ENCODE data around the gene UACA.
A peak's percentile ranks its signal among the peaks of the same experiment; 100 is the strongest.

Gene UACA

DNA sequence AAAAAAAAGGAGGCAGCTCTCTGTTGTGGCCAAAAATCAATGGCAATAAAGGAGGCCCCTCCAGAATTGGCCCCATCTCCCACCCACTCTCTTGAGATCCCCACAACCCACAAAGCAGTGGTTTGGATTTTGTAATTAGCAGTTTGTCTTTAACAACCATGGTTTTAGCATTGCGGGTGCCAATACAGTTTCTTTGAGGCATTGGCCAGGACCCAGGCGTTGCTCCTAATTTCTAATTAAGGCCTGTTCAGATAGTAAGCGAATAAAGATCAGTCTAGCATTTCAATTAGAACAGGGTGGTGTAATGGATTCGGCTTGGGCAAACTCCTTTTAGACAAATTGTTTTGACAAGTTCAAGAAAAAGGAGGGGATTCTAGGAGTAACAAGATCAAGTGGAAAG, 23.6 kb upstream of the UACA start:
- DNase-seq: no peak

DNA sequence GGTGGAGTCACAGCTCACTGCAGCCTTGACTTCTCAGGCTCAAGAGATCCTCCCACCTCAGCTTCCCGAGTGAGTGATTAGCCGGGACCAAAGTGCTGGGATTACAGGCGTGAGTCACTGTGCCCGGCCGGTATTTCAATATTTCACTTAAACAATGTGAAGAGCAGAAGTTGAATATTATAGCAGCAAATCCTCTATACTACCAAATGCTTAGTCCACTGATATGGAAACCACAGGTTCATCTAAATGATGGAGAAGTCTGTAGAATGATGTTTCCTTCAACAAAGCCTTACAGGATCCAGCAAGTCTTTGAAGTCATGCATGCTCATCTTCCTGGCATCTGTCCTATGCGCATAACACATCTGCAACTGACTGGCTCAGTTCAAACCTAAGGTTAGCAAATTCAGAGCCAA, 20.3 kb upstream of the UACA start:
- no peak for DNase-seq

DNA sequence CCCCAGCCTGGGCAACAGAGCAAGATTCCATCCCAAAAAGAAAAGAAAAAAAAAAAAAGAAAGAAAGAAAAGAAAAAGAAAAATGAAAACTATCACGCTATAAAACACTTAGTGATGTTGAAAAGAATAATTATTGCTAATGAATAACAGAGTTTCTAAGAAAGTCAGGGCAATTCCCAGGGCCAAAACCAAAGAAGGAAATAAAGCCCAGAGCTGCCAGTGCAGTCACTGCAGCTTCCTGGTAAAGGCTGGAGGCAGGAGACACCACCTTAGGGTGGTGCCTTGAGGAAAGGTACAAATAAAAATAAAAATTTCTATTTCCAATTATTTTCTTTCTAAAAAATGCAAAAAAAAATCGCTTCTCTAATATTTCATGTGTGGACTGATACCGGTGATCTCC, 19.7 kb upstream of the UACA start:
- DNase-seq: no peak

DNA sequence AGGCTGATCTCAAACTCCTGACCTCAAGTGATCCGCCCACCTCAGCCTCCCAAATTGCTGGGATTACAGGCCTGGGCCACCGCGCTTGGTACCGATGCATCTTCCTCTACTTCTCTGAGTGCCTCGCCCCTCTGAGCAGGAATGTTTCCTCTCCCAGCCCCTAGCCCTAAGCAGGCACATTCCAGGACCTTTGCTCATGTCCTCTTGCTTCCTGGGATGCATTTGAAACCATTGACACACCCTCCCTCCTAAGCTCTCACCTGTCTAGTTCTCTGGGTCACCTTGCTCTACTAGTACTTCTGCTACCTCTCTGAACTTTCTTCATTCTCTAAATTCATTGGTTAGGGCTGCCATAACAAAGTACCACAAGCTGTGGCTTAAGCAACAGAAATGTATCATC, 17.9 kb upstream of the UACA start:
- no peak for DNase-seq

DNA sequence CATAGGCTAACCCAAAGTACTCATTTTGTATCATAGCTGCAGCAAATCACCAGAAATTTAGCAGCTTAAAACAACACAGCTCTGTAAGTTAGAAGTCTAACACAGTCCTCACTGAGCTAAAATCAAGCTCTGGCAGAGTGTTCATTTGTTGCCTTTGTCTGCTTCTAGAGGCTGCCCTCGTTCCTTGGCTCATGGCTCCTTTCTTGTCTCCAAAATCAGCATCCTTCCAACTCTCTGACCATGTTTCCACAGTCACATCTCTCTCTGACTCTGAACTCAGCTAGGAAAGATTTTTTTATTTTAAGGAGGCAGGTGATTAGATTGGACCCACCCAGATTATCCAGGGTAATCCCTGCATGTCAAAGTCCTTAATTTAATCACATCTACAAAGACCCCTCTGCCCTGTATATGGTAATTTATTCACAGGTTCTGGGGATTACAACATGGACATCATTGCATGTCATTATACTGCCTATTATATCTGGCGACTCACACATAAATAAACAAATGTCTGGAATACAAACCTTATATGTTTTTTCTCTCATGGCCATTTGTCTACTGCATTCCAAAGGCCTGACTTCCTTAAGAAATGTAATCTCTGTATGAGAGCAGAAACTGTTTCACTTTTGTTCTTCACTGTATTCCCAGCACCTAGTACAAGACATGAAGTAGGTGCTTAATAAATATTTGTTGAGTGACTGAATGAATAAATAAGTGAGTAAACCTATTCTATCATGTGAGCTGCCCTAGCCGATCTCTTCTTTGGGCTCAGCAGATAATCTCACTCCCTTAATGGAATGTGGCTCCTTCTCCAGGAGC, 15.1 kb upstream of the UACA start:
- no peak for DNase-seq

DNA sequence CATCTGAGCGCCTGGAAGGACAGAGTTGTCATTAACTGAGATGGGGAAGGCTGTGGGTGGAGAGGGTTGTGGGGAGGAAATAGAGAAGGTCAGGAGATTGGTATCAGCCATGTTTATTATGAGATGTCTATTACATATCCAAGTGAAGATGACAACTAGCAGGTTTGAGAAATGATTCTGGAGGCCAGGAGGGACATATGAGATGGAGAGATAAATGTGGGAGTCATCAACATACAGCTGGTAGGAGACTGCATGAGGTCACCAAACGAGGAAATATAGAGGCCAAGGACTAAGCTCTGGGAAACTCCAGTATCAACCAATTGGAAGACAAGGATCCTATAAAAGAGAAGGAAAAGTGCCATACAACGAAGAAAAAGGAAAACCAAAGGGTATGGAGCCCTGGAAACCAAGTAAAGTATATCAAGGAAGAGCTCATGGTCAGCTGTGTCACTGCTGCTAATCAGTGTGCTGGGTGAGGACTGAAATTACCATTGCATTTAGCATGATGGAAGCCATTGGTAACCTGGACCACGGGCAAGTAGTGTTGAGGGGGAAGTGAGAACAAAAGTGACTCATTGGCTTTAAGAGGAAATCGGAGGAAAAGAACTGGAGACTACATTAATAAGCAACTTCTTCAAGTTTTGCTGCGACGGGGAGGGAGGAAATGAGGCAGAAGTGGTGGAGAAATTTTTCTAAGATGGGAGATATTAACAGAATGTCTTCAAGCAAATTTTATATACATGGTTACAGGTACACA, 14.0 kb upstream of the UACA start:
- DNase-seq: no peak

DNA sequence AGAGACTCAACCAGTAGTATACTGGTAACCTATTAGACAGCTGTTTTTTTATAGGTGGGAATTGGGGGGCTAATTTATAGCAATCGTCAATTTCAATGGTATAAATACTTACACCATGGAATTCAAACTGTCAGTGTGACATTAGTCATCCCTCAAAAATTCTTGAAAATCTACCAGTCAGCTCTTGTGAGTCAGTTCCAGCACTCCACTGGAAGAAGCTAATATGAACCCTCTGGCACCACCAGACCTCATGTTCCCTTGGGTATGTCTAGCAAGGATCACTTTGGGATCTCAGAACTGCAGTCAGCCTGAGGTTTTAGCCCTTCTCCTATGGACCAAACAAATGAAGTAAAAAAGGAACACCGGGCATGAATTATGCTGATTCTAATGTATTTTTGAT, 11.8 kb upstream of the UACA start:
- no peak for DNase-seq

DNA sequence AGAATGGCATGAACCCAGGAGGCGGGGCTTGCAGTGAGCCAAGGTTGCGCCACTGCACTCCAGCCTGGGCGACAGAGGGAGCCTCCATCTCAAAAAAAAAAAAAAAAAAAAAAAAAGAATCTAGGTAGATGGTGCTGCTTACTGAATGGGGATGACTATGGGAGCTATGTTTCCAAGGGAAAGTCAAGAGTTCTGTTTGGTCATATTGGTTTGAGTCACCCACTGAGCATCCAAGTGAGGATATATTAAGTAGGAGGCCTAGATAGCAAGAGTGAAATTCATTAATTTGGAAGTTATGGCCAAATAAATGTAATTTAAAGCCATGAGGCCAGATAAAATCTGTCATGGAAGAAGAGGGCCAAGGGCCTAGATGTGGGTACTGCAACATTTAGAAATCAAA, 9.0 kb upstream of the UACA start:
- no peak for DNase-seq

DNA sequence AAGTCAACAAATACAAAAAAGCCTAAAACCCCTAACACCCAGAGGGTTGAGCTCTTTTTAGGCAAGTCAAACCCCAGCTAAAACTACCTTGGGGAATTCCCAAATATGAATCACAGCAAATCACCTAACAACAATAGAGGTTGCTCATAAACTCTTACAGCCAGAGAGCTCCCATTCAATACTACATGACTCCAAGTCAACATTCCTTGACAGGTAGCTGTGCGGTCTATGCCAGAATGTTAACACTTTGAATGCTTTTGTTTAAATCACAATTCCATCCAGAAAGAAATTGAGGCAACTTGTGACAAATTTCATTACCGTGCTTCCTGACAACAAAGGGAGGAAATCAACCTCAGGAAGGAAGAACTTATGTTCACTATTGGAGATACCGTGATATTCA, 7.5 kb upstream of the UACA start:
- DNase-seq: no peak

DNA sequence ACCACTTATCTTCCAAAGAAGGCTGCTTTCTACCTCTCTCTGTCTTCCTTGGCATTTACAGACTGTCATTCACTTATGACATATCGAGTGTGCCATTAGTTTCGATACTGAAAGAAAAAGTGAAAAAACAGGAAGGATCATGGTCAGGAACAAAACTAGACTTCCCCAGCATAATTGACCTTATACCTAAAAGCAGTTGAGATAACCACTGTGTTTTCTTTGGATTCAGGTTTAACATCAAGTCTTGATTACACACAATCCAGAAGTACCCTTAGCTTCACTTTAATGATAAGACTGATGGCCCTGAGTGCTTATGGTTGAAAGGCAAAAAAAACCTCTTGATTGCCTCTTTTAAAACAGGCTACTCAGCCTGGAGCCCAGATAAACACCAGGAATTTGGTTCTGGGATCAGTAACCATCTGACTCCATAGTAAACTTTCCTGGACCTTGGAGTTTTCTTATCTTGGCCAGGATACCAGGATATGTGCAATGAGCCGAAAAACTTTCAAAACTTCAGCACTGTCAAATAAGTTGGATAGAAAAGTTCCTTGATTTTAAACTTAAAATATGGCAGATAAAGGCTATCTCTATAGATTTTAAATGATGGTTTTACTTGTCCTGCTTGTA, 5.0 kb upstream of the UACA start:
- no peak for DNase-seq

DNA sequence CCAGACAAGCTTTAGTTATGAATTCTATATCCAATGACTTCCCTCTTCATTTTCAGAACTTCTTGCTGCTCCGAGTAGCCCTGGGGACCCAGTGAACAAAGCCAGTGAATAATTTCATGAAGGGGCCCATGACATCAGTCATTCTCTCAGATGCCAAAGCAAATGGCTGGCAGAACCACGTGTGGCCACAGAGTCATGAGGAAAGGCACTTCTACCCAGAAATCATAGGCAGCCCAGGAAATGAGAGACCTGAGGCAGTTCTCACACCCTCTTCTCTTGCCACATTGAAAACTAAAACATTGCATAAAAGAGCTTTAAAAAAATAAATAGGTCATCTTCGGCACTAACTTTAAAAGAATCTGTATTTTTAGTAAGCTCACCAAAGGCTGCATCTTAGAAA, 4.3 kb upstream of the UACA start:
- no peak for DNase-seq

DNA sequence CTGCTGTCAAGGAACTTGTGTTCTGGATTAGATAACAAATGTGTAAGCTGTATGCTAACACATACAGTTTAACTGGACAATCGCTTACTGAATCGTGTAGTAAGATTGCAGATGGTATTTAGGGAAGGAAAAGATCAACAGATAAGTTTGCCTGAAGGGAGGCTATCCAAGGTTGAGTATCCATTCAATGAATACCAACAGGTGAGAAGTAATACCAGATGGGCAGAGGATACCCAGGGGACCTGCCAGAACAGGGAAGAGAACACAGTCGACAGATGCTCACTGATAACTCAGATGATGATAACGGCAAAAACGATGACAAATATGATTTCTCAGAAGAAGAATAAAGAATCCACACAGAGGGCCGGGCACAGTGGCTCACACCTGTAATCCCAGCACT, 3.2 kb upstream of the UACA start:
- no peak for DNase-seq

DNA sequence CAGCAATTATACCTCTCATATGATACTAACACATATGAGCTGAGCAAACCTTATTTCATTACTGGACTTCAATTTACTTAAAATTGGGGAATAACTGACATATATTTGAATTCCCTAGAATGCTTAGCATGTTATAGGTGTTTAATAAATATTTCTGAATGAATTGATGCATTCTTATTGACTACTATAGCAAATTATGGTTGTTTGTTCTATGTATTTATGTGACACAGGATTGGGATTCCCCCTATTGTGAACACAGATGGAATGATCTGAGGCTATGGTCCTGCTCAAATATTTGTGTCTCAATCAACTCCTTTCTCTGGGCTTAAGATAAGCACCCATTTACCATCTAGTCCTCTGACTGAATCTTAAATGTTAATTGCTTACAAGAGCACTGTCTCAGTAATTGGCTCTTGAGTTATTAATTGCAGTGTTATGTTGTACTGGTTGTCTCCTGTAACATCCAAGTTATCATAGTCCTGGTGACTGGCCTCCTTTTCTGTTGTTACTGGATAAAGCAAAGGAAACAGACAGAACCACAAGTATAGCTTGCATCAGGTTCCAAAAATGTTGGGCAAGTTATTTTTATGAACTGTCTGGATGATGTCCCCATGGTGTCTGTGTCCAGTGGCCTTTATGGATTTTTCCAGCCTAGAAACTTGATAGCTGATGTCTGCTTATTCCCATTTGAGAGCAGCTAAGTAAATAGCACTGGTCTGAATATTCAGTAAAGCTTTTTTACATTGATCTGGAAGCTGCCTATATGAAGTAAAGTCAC, 2.3 kb upstream of the UACA start:
- DNase-seq: no peak

DNA sequence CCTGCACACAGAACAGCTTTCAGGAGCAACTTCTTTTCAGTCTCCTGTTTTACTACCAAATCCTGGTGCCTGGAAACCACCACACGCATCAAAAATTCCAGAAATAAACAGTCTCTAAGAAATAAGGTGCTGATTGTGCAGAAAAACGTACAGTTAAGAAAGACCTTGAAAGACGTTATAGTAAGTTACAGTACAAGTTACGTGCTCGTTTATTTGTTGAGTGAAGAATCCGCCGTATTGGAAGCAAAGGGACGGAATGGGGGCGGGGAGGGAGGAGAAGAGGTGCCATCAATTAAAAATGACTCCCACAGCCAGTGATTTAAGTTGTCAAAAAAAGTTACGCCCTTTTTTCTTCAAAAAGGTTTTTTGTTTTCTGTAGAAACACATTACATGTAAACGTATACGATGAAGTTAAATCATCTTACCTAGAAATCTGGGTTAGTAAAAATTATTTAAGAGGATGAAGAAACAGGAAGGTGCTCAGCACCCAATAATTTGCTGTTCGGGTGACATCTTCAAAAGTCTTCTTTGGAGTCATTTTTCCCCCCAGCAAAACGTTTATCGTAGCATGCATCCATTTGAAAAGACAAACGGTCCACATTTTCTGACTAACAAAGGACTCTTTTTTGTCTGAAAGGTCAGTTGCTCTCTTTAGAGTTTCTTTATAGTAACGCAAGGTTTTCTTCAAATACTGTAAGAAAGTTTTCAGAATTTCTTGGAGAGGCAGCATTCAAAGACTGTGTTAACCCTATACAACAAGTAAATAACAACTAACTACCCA, 782 bp upstream of the UACA start:
- no peak for DNase-seq

DNA sequence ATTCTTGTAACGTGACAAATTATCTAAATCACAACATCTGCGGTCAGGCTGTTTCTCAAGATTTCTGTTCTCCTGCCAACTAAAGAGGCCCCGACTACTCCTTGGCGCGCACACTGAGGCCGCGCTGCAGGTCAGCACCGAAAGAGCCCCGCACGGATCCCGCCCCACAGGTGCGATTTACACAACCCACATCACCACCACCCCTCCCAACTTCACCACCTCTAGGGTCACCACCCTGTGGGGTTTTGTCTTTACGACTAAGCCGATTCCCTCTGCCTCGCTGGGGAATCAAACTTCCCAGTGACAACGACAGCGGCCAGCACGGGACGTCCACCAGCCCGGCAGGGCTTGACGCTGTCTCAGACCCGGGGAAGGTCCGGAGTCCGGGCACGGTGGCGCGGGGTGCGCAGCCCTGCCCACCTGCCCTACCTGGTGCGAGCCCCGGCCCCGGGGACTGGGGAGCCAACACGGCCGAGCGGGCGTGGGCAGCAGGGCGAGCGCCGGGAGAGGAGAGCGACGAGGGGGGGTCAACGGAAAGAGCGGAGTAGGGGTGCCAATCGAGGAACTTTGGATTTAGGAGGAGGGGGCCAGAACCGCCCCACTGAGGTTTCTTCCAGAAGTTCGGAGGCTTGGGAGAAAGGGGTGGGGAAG, 764 bp downstream of the UACA start:
- peak; percentile 2 to 4 for DNase-seq

DNA sequence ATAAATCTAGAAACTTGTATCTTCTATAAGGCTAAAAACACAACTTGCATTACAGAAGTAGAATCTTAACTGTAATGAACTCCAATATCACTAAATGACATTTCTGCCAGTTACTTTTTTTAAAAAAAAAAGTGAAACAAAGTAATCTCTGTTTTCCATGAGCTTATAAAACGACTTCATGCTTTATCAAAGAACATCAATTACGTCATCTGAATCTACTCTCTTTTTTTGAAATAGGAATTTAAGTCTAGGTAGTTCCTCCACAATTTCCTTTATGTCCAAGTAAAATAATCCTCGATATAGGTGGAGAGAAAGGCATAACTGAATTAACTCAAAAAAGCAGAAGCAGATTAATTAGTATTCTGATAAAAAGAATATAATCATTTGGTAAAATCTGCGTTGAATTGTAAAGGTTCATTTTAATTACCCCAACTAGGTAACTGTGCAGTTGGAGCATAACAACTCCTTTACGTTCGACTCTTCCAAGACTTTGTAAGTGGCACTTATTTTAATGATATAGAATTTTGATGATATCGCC, 1.4 kb downstream of the UACA start:
- no peak for DNase-seq

DNA sequence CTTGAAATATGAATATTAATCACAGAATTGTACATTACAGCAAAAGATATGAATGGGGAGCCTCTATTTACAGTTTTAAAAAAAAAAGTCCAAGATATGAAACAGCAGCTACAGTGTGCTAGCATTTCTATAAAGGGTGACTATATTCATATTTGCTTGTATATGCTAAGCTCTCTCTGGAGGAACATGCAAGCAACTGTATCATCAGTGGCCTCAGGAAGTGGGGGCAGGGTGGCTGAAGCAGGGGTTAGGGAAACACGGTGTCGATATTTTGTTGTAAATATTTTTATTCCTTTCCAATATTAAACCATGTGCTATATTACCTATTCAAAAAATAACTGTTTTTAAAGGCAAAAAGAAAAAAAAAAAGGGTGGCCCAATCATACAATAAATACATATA, 2.3 kb downstream of the UACA start:
- DNase-seq: no peak

DNA sequence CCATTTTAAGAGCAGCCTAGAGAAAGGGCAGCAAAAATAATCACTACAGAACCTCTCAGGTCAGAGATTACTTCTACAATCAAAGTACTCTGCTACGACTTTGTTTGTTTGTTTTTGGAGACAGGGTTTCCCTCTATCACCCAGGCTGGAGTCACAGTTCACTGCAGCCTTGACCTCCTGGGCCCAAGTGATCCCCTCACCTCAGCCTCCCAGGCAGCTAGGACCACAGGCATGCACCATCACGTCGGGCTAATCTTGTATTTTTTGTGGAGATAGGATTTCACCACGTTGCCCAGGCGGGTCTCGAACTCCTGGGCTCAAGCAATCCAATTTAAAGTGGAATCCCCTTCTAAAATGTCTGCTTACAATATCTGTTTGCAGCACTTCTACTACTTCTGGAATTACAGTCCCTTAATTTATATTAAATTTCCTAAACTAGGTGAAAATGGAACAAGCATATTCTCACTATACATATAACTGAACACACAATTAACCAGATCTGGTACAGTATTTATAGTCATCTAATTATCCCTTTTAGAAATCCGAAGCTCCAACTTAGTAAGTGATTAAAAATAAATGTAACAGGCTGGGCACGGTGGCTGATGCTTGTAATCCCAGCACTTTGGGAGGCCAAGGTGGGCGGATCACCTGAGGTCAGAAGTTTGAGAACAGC, 4.4 kb downstream of the UACA start:
- no peak for DNase-seq

DNA sequence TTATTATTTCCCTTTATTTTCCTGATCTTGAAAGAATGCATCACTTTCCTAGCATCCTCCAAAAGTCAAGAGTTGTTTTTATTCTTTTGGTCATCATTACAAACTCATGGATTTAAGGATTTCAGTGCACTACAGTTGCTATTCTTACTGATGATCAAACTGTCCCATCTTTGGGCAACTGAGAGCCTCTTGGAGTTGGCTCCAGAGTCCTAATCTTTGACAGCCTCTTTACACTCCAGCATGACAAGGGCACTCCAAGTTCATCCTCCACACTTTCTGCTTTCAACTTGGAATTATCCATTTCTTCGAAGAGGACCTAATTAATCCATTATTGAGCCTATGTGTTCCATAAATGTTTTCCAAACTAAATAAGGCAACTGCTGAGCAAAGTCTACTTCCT, 5.7 kb downstream of the UACA start:
- no peak for DNase-seq

DNA sequence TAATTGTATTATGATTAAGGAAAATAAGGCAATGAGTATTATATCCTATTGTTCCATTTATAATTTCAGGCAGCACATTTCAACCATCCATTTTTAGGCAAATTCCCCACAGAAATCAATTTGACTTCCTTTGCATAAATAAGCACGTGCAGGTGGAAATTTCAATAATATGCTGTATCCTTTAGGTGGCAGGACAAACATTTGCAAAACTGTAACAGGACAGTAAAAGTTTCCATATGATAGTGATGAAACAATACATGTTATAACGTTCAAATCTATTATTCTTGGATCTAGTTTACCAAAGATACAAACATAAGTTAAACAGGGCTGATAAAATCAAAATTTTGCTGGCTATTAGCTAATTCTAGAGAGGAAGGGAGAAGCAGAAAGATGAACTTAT, 8.5 kb downstream of the UACA start:
- DNase-seq: no peak
